Activated naive CD8-positive, alpha-beta T cell (primary cell): ENCODE data around the gene NFE2.
"Not testable (repeated sequence)": the region's sequence is repeated elsewhere in the genome, so short reads cannot be mapped to it uniquely, and the experiment has no call there.

Experiments
- H3K27ac Mint-ChIP-seq: one replicate; pipeline ENCODE4 v1.8.0; 2021; ENCODE audit warnings: mixed read lengths
- H3K27me3 Mint-ChIP-seq: one replicate; pipeline ENCODE4 v1.8.0; 2021; ENCODE audit warnings: mixed read lengths
- H3K36me3 Mint-ChIP-seq: one replicate; pipeline ENCODE4 v1.8.0; 2021; ENCODE audit warnings: mixed read lengths
- H3K4me1 Mint-ChIP-seq: one replicate; pipeline ENCODE4 v1.8.0; 2021; ENCODE audit warnings: low read depth, mixed read lengths
- H3K4me3 Mint-ChIP-seq: one replicate; pipeline ENCODE4 v1.8.0; 2021; ENCODE audit warnings: mild to moderate bottlenecking, mixed read lengths
- H3K9me3 Mint-ChIP-seq: one replicate; pipeline ENCODE4 v1.8.0; 2021; ENCODE audit warnings: low read depth, mixed read lengths

The NFE2 gene

DNA sequence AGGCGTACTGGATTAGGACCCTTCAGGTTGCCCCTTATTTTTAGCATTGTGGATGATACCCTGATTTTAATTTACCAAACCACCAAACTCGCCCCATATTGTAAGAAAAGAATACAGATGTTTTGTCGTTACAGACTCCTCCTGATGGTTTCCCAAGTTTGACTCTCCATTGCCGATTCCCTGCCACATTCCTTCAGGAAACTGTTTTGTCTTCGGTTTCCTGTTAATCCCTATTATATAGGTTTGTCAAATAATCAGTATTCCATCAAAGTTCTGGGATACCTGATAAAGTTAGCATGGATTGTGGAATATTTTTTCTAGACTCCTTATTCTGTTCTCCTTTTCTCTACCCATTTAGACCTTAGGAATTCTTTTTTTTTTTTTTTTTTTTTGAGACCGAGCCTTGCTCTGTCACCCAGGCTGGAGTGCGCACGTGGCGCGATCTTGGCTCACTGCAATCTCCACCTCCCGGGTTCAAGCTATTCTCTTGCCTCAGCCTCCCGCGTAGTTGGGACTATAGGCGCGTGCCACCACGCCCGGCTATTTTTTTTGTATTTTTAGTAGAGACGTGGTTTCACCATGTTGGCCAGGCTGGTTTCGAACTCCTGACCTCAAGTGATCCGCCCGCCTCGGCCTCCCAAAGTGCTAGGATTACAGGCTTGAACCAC lies 24.8 kb upstream of the NFE2 start:
- H3K36me3 Mint-ChIP-seq, H3K27me3 Mint-ChIP-seq, H3K9me3 Mint-ChIP-seq: not testable (repeated sequence)
- H3K4me3 Mint-ChIP-seq, result peak overlapping the region; percentile 99
- H3K27ac Mint-ChIP-seq, result peak overlapping the region; percentile 97
- H3K4me1 Mint-ChIP-seq, result peaks cover 44% of the 10 kb centered on the region

GRCh38 chr12:54324617-54325441 lies 24.0 kb upstream of the NFE2 start, which contains the start of gene COPZ1:
COPZ1 (plus strand) TSS chr12:54325131; CDS start chr12:54325164, 33 bp downstream.
- no peaks in the 10 kb centered on the region for H3K36me3 Mint-ChIP-seq
- H3K9me3 Mint-ChIP-seq, result no peaks in the 10 kb centered on the region
- no peaks in the 10 kb centered on the region for H3K27me3 Mint-ChIP-seq
- peak within 1 kb of the TSS; percentile 97 for H3K27ac Mint-ChIP-seq
- peaks cover 37% of the 10 kb centered on the region for H3K4me1 Mint-ChIP-seq
- H3K4me3 Mint-ChIP-seq, result peak within 1 kb of the TSS; percentile 99

DNA sequence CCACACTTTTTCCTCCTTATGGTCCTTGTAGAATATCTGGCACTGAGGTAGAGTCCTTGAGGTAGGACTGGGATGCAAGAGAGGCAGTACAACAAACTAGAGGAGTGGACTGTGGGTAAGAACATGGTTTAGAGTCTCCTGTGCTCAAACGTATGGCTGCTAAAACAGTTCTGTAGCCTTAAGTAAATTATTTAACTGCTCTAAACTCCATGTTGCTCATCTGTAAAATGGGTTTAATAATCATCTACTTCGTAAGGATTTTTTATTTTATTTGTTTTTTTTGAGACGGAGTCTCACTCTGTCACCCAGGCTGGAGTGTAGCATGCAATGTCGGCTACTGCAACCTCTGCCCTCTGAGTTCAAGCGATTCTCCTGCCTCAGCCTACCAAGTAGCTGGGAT lies 20.5 kb upstream of the NFE2 start:
- Mint-ChIP-seq H3K9me3 (no peaks in the 10 kb centered on the region), H3K36me3 (no peaks in the 10 kb centered on the region), H3K4me3 (no peak overlapping the region), H3K27me3 (no peaks in the 10 kb centered on the region), H3K4me1 (peaks cover 15% of the 10 kb centered on the region), H3K27ac (no peak overlapping the region)

GRCh38 chr12:54312309-54312708 lies 11.5 kb upstream of the NFE2 start:
- not testable (repeated sequence) for H3K27ac Mint-ChIP-seq, H3K27me3 Mint-ChIP-seq, H3K4me1 Mint-ChIP-seq, H3K4me3 Mint-ChIP-seq, H3K36me3 Mint-ChIP-seq, H3K9me3 Mint-ChIP-seq

DNA sequence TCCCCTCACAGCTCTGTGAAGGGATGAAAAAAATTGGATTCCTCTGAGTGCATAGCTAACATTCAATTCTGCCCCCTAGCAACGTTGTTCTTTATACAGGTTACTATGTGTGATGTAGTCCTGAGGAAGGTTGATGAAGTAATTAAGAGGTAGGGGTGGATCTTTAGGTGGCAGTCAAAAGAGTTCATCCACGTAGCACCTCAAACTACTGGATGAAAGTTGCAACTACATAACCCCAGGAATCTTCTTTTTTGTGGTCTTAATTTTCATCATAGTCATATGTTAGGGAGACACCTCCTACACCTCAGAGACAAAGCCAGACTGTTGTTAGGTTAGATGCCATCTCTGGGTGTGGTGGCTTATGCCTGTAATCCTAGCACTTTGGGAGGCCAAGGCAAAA lies 10.2 kb upstream of the NFE2 start:
- no peaks in the 10 kb centered on the region for H3K36me3 Mint-ChIP-seq
- no peak overlapping the region for H3K4me3 Mint-ChIP-seq
- H3K9me3 Mint-ChIP-seq, result no peaks in the 10 kb centered on the region
- no peak overlapping the region for H3K27ac Mint-ChIP-seq
- peaks cover 7% of the 10 kb centered on the region for H3K27me3 Mint-ChIP-seq
- peaks cover 5% of the 10 kb centered on the region for H3K4me1 Mint-ChIP-seq

GRCh38 chr12:54306925-54307741 lies 6.3 kb upstream of the NFE2 start:
- peaks cover 15% of the 10 kb centered on the region for H3K27me3 Mint-ChIP-seq
- H3K9me3 Mint-ChIP-seq, result no peaks in the 10 kb centered on the region
- peaks cover 5% of the 10 kb centered on the region for H3K4me1 Mint-ChIP-seq
- no peaks in the 10 kb centered on the region for H3K36me3 Mint-ChIP-seq
- H3K27ac Mint-ChIP-seq, result no peak overlapping the region
- H3K4me3 Mint-ChIP-seq, result no peak overlapping the region

DNA sequence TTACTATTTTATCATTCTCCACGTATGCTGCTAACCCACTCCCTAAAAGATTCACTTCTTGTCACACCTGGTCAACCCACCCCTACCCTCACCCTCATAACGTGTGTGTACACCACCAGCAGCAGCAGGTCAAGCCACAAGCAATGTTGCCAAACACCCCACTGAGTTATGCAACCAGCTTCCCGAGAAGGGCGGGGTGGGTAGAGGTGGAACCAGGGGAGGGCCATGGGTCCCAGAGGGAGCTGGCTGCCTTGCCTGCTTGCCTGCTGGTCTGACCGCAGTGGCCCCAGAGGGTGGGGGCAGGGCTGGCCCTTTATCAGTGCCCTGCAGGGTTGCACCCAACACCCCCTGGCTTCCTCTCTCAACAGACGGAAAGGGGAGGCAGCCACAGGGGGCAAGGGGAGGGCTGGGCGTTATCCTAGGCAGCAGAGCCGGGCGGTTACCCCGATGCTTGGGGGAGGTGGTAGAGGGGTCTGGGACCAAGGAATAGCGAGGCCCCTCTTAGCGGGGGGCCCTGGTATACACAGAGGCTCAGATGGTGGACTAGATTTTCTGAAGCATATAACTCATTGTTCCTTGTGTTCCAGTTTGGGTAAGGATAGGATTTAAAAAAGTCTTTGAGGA lies 3.5 kb upstream of the NFE2 start:
- H3K9me3 Mint-ChIP-seq, result no peaks in the 10 kb centered on the region
- H3K4me1 Mint-ChIP-seq, result peaks cover 11% of the 10 kb centered on the region
- H3K36me3 Mint-ChIP-seq, result no peaks in the 10 kb centered on the region
- H3K27ac Mint-ChIP-seq, result no peak overlapping the region
- peaks cover 25% of the 10 kb centered on the region for H3K27me3 Mint-ChIP-seq
- no peak overlapping the region for H3K4me3 Mint-ChIP-seq

- Mint-ChIP-seq H3K4me1 (peaks cover 11% of the 10 kb centered on the region), H3K27me3 (peaks cover 28% of the 10 kb centered on the region), H3K27ac (no peak overlapping the region), H3K36me3 (no peaks in the 10 kb centered on the region), H3K9me3 (no peaks in the 10 kb centered on the region), H3K4me3 (no peak overlapping the region)
Observed at GRCh38 chr12:54303640-54304039, 2.8 kb upstream of the NFE2 start.

GRCh38 chr12:54301428-54302048 lies 723 bp upstream of the NFE2 start:
- H3K27me3 Mint-ChIP-seq, result peaks cover 26% of the 10 kb centered on the region
- H3K9me3 Mint-ChIP-seq, result no peaks in the 10 kb centered on the region
- no peak overlapping the region for H3K4me3 Mint-ChIP-seq
- H3K4me1 Mint-ChIP-seq, result peaks cover 10% of the 10 kb centered on the region
- no peak overlapping the region for H3K27ac Mint-ChIP-seq
- H3K36me3 Mint-ChIP-seq, result no peaks in the 10 kb centered on the region

DNA sequence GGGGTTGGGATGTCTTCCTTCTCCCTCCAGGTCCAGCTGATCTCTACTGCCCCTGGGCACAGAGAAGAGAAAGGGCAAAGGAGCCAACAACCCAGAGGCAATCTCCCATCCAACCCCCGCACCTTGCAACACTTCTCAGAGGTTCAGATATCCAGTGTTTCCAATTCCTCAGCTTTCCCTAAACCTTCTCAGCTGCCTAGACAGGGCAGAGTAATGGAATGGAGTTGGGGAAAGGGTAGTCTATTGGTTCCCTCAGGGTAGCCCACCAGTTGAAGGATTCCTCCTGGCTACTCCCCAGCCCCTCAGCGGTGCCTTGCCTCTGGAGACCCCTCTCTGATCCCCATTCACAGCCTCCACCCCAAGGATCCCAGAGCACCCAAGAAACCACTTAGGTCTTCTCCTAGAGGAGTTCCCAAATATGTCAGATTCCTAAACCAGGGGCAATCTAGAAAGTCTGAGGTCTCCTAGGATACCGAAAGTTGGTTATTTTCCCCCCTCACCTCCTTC lies 537 bp downstream of the NFE2 start:
- peak overlapping the region; percentile 48 for H3K4me3 Mint-ChIP-seq
- peaks cover 26% of the 10 kb centered on the region for H3K27me3 Mint-ChIP-seq
- no peaks in the 10 kb centered on the region for H3K9me3 Mint-ChIP-seq
- H3K36me3 Mint-ChIP-seq, result no peaks in the 10 kb centered on the region
- H3K27ac Mint-ChIP-seq, result no peak overlapping the region
- peaks cover 10% of the 10 kb centered on the region for H3K4me1 Mint-ChIP-seq

DNA sequence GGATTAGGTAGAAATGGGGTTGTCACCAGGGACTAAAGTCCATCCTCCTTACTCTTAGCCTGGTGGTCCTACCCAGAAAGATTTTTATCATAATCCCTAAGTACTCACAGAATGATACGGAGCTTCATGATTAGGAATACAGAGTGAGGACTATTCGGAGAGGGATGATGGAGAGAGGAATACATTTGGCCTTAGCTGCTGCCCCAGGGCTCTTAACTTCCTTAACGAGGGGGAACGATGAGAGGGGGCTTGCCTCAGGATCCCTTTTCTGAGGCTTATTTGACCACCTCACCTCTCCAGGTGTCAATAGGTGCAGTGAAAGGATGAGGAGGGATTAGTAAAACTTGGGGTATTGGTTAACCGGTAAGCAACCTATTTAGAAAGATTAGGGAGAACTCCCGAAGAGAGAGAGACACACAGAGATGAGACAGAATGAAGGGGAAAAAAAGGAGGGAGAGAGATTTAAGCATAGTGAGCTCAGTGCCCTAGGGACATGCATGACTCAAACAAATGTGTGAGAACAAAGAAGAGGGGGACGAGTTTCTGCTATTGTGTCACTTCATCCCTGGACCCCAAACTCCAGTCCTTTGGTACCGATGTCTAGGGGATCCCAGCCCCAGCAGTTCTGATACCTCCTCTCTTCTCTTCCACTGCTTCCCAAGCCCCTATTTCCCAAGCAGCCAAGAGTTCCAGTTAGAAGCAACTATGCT lies 1.1 kb downstream of the NFE2 start:
- Mint-ChIP-seq H3K27ac (no peak overlapping the region), H3K4me1 (peaks cover 10% of the 10 kb centered on the region), H3K9me3 (no peaks in the 10 kb centered on the region), H3K4me3 (peak overlapping the region; percentile 14), H3K36me3 (no peaks in the 10 kb centered on the region), H3K27me3 (peaks cover 26% of the 10 kb centered on the region)

GRCh38 chr12:54298904-54299303 lies 1.9 kb downstream of the NFE2 start:
- Mint-ChIP-seq H3K4me3 (no peak overlapping the region), H3K27ac (no peak overlapping the region), H3K9me3 (no peaks in the 10 kb centered on the region), H3K36me3 (no peaks in the 10 kb centered on the region), H3K4me1 (peaks cover 10% of the 10 kb centered on the region), H3K27me3 (peaks cover 26% of the 10 kb centered on the region)

- Mint-ChIP-seq H3K27me3 (peaks cover 15% of the 10 kb centered on the region), H3K36me3 (no peaks in the 10 kb centered on the region), H3K27ac (no peak overlapping the region), H3K4me3 (no peak overlapping the region), H3K4me1 (peaks cover 10% of the 10 kb centered on the region), H3K9me3 (no peaks in the 10 kb centered on the region)
Observed at GRCh38 chr12:54296393-54297099, 4.3 kb downstream of the NFE2 start.
